Activated CD8-positive, alpha-beta memory T cell treated with anti-CD3 and anti-CD28 coated beads, Interleukin-2, amount 10 ng/mL, durations not matched to agents 7 days and 5 days (primary cell): ENCODE results near the gene ZNF664. TPM values are rescaled to one million over a fixed set of nuclear protein-coding genes. Genes with fewer than 3 reads are reported as not detected.

Experiments
- ATAC-seq: fragments of 150-1000 bp; cut with Tn5 transposase; one replicate; pipeline ENCODE4 v1.10.0; 2021; ENCODE audit warnings: moderate library complexity
- CTCF ChIA-PET: fragments of 350-600 bp; sonication (Branson Sonifier 250); formaldehyde crosslinking; loops from one replicate; lab custom pipeline; 2021; ENCODE audit warnings: antibody characterized with exemption; lab: Charles Lee
- DNase-seq: peaks from one replicate; pipeline ENCODE4 v3.0.0-alpha.2; 2020
- H3K27ac Mint-ChIP-seq: one replicate; pipeline ENCODE4 v1.8.0; 2021; ENCODE audit warnings: mild to moderate bottlenecking, mixed read lengths
- H3K27me3 Mint-ChIP-seq: one replicate; pipeline ENCODE4 v1.8.0; 2021; ENCODE audit warnings: mixed read lengths
- H3K36me3 Mint-ChIP-seq: one replicate; pipeline ENCODE4 v1.8.0; 2021; ENCODE audit warnings: mild to moderate bottlenecking, mixed read lengths
- H3K4me1 Mint-ChIP-seq: one replicate; pipeline ENCODE4 v1.8.0; 2021; ENCODE audit warnings: mixed read lengths
- H3K4me3 Mint-ChIP-seq: one replicate; pipeline ENCODE4 v1.8.0; 2021; ENCODE audit warnings: mild to moderate bottlenecking, moderate library complexity, mixed read lengths
- H3K9me3 Mint-ChIP-seq: one replicate; pipeline ENCODE4 v1.8.0; 2022; ENCODE audit warnings: low read depth, mixed read lengths
- total RNA-seq, 2 experiments: library from RNA; stranded (reverse); gene quantifications; one replicate each; pipeline ENCODE4 v1.2.3, GENCODE V29; 2021

Gene ZNF664
- 10 to 100 TPM; 45.8 to 52.5 TPM for total RNA-seq

DNA sequence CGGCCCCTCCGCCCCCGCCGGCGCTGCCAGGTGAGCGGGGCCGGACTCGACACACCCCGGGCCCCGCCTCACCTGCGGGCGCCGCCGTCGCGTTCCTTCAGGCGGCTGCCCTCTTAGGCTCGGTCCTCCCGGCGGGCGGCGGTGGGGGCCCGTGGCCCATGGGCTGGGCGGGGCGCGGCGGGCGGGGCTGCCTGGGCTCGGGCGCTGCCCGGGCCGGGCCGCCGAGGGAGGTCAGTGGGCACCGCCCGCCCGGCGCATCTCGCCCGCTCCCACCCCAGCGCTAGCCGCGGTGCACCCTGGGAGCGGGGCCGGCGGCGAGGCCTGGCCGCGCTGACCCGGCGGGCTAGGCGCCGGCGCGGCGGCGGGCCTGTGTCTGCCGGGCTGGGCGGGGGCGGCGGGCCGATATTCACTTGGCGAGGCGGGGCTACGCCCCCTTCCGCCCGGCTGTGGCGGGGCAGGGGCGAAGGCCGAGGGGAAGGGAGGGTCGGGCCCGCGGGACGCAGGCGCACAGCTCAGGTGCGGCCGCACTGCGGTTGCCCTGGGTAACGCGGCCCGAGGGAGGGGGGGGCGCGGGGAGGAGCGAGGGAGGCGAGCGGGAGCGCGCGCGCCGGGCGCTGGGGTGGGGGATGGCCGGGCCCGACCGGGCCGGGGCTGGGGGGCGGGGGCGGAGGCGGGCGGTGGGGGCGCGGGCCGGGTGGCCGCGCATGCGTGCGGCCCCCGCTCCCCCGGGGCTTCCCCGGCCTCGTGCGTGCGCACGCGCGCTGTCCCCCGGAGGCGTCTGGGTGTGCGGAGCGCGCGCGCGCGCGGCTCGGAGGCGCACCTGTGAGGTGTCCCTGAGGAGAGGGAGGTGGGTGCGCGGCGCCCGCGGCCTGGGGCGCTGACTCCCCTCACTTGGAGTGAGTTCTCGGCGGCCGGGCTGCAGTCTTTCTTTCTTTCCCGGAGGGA lies at the start of gene ZNF664, which contains the start of gene CCDC92:
TSS of gene ZNF664 (plus strand) at position 759 of the 945 bp plus-strand sequence. CDS start 38,930 bp downstream, outside the sequence.
TSS of gene CCDC92 (minus strand) at position 375 of the 945 bp plus-strand sequence. CDS start 28,526 bp downstream, outside the sequence.
- peak; percentile 94 for DNase-seq
- Mint-ChIP-seq H3K27me3 (no peaks in the 10 kb centered on the region), H3K27ac (peak within 1 kb of the TSS; percentile 65), H3K4me3 (peak within 1 kb of the TSS; percentile 82), H3K9me3 (no peaks in the 10 kb centered on the region), H3K4me1 (peaks cover 24% of the 10 kb centered on the region), H3K36me3 (peaks cover 12% of the 10 kb centered on the region)
- peak; percentile 82 for ATAC-seq
- CTCF ChIA-PET, result interaction anchor here (1.4 to 2.2 kb wide), 2 partner anchors 34 to 68 kb away, joined by 3 to 13 read pairs; no protein-coding TSS in a partner anchor

DNA sequence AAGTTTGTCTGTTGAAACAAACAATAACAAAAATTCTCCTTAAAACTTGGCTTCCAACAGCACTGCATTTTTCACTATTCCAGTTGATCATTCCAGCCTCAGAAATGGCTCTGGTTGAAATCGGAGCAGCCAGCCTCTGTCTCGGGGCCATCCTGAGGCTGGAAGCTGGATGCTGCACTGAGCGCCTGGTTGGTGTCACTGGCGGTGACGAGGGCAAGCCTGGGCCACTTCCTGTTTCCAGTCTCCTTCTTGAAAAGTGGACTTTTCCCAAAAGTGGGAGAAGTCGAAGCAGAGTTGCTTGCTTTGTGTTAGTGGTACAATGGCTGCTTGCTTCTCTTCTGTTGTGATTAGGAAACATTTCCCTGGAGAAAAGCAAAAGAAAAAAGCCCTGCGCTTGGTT lies 49.1 kb upstream of the ZNF664 start:
- CTCF ChIA-PET, result no interaction called here
- Mint-ChIP-seq H3K9me3 (no peaks in the 10 kb centered on the region), H3K27me3 (peaks cover 11% of the 10 kb centered on the region), H3K4me1 (no peaks in the 10 kb centered on the region), H3K36me3 (no peaks in the 10 kb centered on the region), H3K27ac (no peak overlapping the region), H3K4me3 (no peak overlapping the region)
- DNase-seq (no peak), ATAC-seq (no peak)

DNA sequence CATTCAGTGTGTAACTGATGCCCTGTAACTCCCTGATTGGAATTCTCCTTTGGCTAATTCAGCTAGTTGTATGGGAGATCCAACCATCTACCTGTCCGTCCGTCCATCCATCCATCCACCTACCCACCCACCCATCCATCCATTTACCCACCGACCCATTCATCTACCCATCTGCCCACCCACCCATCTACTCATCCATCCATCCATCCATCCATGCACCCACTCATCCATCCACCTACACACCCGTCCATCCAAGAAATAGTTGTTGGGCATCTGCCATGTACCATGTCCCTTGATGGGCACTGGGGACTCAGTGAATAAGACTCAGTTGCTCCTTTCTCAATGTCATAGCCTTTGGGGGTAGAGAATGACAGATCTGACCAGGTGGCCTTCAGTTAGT lies 48.5 kb upstream of the ZNF664 start:
- Mint-ChIP-seq H3K27me3 (peaks cover 11% of the 10 kb centered on the region), H3K36me3 (no peaks in the 10 kb centered on the region), H3K4me3 (no peak overlapping the region), H3K27ac (no peak overlapping the region), H3K4me1 (no peaks in the 10 kb centered on the region), H3K9me3 (no peaks in the 10 kb centered on the region)
- DNase-seq (no peak), ATAC-seq (no peak)
- CTCF ChIA-PET, result no interaction called here

DNA sequence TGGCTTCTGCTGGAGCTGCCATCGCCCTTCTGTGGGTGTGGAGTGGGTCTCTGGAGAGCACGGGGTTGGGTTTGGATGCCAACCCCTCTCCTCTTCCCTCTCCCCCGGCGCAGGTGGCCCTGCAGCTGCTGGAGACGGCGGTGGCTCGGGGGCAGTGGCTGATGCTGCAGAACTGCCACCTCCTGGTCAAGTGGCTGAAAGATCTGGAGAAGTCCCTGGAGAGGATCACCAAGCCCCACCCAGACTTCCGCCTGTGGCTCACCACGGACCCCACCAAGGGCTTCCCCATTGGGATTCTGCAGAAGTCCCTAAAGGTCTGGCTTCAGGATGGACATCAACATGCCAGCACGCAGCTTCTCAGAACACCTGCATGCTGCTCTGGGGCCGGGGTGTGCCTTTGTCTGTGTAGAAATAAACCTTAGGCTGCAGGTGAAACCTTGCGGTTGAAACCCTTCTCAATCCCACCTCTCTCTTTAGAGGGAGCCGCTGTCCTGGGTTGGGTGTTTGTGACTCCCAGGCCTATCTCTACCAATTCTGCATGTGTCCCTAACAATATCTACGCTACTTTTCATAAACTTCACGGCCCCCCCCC lies 44.6 kb upstream of the ZNF664 start:
- no peak for DNase-seq
- Mint-ChIP-seq H3K27me3 (peaks cover 24% of the 10 kb centered on the region), H3K9me3 (no peaks in the 10 kb centered on the region), H3K36me3 (no peaks in the 10 kb centered on the region), H3K27ac (no peak overlapping the region), H3K4me1 (peaks cover 13% of the 10 kb centered on the region), H3K4me3 (no peak overlapping the region)
- ATAC-seq, result no peak
- CTCF ChIA-PET, result interaction anchor here (0.6 to 2.7 kb wide), 2 partner anchors 11 to 23 kb away, joined by 3 to 7 read pairs; no protein-coding TSS in a partner anchor

DNA sequence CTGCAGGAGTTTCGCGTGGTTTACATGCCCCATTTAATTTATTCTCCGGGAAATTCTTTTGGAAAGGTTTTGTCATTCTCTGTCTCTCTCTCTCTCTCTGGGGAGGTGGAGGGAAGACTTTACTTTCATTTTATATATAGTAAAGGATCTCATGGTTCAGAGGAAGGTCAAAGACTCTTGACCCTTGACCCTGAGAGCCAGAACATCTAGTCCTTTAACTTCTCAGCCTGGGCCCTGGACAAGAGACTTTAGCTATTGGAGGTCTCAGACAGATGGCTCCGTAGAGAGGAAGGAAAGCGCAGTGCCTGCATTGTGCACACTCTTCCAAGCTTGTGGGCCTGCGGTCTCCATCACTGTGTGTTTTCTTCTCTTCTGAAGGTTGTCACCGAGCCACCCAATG lies 44.1 kb upstream of the ZNF664 start:
- ATAC-seq (no peak), DNase-seq (no peak)
- Mint-ChIP-seq H3K27ac (no peak overlapping the region), H3K4me1 (peaks cover 14% of the 10 kb centered on the region), H3K4me3 (no peak overlapping the region), H3K9me3 (no peaks in the 10 kb centered on the region), H3K27me3 (peaks cover 24% of the 10 kb centered on the region), H3K36me3 (no peaks in the 10 kb centered on the region)
- CTCF ChIA-PET, result interaction anchor here (0.6 to 2.7 kb wide), 3 partner anchors 10 to 23 kb away, joined by 3 to 7 read pairs (median 4); no protein-coding TSS in a partner anchor

DNA sequence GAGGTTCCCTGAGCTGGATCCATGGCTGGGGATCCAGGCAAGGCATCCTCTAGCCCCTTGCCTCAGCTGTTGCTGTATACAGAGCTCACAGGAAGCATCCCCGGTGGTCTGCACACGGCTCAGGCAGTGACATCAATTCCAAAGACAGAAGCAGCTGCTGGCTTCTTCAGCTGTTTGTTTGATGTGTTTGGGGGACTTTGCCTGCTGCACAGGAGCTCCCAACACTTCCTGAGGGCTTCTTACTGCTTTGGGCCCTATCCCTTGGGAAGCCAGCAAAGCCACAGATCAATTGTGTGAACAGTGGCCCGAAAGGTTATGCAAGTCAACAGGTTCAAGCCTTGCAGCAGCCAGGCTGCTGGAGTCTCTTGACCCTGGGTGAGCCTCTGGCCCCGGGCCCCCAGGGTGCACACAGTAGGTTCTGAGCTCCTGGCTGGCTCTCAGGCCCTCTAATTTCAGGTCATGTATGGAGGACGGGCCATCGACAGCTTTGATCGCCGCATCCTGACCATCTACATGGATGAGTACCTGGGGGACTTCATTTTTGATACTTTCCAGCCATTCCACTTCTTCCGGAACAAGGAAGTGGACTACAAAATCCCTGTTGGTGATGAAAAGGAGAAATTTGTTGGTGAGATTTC lies 43.0 kb upstream of the ZNF664 start:
- CTCF ChIA-PET, result interaction anchor here (1.1 to 2.7 kb wide), 3 partner anchors 9 to 25 kb away, joined by 4 to 7 read pairs (median 4); no protein-coding TSS in a partner anchor
- no peaks in the 10 kb centered on the region for H3K36me3 Mint-ChIP-seq
- no peaks in the 10 kb centered on the region for H3K9me3 Mint-ChIP-seq
- ATAC-seq (no peak), DNase-seq (no peak)
- peaks cover 24% of the 10 kb centered on the region for H3K27me3 Mint-ChIP-seq
- H3K4me3 Mint-ChIP-seq, result no peak overlapping the region
- peaks cover 15% of the 10 kb centered on the region for H3K4me1 Mint-ChIP-seq
- no peak overlapping the region for H3K27ac Mint-ChIP-seq

DNA sequence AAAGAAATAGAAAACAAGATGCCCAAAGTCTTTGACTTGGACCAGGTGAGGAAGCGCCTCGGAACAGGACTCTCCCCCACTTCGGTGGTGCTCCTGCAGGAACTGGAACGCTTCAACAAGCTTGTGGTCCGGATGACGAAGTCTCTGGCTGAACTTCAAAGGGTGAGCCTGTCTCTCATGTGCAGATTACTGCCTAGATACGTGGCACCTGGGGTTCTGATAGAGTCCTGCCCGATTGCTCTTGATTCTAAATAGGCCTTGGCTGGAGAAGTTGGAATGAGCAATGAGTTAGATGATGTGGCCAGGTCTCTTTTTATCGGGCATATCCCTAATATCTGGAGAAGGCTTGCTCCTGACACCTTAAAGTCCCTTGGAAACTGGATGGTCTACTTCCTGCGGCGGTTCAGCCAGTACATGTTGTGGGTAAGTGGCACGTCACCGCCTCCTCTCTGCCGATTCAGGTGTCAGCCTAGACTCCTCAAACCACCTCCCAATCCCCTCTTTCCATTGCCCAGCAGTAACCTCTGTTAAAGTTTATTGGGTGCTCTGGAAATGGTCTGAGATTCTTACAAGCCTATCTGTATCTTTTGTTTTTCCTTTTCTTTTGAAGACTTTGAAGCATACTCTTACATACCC lies 41.2 kb upstream of the ZNF664 start:
- ATAC-seq, result peak; percentile 46
- H3K4me1 Mint-ChIP-seq, result peaks cover 16% of the 10 kb centered on the region
- no peak overlapping the region for H3K4me3 Mint-ChIP-seq
- H3K27ac Mint-ChIP-seq, result no peak overlapping the region
- CTCF ChIA-PET, result interaction anchor here (0.7 to 1.9 kb wide), 2 partner anchors 27 to 55 kb away, joined by 3 to 5 read pairs; no protein-coding TSS in a partner anchor
- no peaks in the 10 kb centered on the region for H3K36me3 Mint-ChIP-seq
- peaks cover 21% of the 10 kb centered on the region for H3K27me3 Mint-ChIP-seq
- no peak for DNase-seq
- H3K9me3 Mint-ChIP-seq, result no peaks in the 10 kb centered on the region

DNA sequence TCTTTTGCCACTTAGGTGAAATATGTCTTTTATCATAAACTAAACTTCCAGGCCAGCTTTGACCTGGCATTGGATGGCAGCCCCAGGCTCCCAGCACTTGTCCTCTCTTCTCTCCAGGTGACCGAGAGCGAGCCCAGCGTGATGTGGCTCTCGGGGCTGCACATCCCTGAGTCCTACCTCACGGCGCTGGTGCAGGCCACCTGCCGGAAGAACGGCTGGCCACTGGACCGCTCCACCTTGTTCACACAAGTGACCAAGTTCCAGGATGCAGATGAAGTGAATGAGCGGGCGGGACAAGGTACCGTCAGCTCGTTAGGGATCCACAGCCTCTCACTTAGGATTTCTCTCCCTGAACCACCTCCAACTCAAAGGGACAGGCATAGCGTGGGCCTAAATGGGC lies 39.8 kb upstream of the ZNF664 start:
- peaks cover 19% of the 10 kb centered on the region for H3K27me3 Mint-ChIP-seq
- H3K36me3 Mint-ChIP-seq, result peaks cover 3% of the 10 kb centered on the region
- no peaks in the 10 kb centered on the region for H3K9me3 Mint-ChIP-seq
- no peak overlapping the region for H3K27ac Mint-ChIP-seq
- ATAC-seq (no peak), DNase-seq (no peak)
- peaks cover 25% of the 10 kb centered on the region for H3K4me1 Mint-ChIP-seq
- CTCF ChIA-PET, result interaction anchor here (1.9 kb wide), 1 partner anchor 54 kb away, joined by 5 read pairs; no protein-coding TSS in a partner anchor
- H3K4me3 Mint-ChIP-seq, result no peak overlapping the region

DNA sequence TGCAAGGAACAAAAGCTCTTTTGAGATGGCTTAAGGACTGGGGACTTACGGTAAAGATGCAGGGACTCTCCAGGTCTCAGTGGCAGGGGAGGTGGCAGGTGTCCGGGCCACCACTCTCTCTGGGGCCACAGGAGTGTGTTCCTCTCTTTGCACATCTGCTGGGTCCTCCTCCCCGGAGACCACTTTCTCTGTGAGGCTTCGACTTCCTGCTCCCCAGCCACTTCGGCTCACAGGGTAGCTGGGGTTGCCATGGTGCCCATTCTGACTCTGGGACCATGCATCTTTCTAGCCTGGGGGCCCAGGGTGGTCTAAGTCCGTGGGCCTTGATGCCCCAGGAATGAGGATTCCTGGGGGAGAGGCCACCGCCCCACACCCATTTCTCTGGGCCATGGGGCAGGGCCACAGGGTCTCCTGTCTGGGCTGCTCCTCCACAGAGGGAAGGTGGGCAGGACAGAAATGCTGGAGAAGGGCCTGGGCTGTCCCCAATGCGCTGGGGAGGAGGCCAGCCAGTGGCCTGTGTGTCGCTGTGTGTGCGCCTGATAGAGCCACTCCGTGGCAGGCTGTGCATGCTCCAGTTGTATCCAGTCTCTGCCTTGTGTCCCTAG lies 38.9 kb upstream of the ZNF664 start:
- ATAC-seq, result no peak
- H3K9me3 Mint-ChIP-seq, result no peaks in the 10 kb centered on the region
- H3K4me1 Mint-ChIP-seq, result peaks cover 34% of the 10 kb centered on the region
- H3K27ac Mint-ChIP-seq, result no peak overlapping the region
- no peak overlapping the region for H3K4me3 Mint-ChIP-seq
- CTCF ChIA-PET, result no interaction called here
- no peak for DNase-seq
- H3K36me3 Mint-ChIP-seq, result peaks cover 3% of the 10 kb centered on the region
- peaks cover 19% of the 10 kb centered on the region for H3K27me3 Mint-ChIP-seq

DNA sequence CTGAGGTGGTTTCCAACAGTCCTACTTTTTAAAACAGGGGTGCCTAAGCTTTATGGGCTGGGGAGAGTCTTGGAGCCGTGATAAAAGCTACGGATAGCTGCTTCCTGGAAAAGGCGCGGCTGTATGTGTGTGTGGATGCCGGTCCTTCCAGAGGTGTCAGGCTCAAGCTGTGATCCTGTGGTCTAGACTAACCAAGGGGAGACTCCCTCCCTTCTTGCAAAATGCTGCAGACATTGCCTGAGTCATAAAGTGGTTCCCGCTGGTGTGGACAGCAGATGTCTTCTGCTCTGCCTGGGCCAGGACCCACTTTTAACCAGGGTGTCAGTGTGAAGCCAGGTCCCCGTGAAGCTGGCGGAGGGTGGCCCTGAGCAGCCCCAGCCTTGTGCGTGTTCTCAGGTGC lies 38.2 kb upstream of the ZNF664 start:
- Mint-ChIP-seq H3K9me3 (no peaks in the 10 kb centered on the region), H3K27ac (no peak overlapping the region), H3K4me1 (peaks cover 35% of the 10 kb centered on the region), H3K36me3 (peaks cover 3% of the 10 kb centered on the region), H3K27me3 (peaks cover 19% of the 10 kb centered on the region), H3K4me3 (no peak overlapping the region)
- CTCF ChIA-PET, result no interaction called here
- DNase-seq (no peak), ATAC-seq (no peak)

DNA sequence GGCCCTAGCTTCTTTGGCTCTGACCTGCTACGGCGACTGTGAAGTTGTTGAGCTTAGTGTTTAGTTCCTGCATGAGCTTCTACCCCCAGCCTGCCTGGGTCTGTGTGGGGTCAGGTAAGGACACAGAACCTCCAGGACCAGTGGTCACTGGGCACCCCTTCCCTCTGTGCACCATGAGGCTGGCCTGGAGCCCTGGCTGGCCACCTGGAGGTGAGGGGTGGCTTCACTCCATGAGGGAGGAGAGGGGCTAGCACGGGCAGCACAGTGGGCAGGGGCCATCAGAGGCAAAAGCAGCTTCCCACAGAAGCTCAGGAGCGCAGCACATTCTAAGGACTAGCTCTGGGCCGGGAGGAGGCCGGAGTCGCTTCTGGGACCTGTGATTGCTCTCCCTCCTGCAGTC lies 37.1 kb upstream of the ZNF664 start:
- CTCF ChIA-PET, result no interaction called here
- peaks cover 35% of the 10 kb centered on the region for H3K4me1 Mint-ChIP-seq
- no peak overlapping the region for H3K27ac Mint-ChIP-seq

DNA sequence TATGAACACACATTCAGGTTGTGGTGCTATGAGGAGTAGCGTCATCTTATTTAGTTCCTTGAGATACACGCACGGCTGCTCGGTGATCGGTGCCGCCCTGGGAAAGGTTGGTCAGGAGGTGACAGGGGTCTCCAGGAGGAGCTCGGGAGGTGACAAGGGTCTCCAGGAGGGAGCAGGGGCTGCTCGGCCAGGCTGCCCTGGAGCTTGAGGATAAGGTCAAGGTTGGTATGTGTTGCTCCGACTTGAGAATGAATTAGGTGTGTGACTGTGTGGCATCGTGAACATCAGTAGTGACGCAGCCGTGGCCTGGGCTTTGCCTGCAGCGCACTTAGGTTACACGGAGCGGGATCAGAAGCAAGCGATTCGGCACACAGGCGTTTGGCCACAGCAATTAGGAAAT lies 36.5 kb upstream of the ZNF664 start:
- DNase-seq (no peak), ATAC-seq (no peak)
- Mint-ChIP-seq H3K9me3 (no peaks in the 10 kb centered on the region), H3K27me3 (peaks cover 15% of the 10 kb centered on the region), H3K36me3 (peaks cover 4% of the 10 kb centered on the region), H3K4me3 (no peak overlapping the region), H3K27ac (peak overlapping the region; percentile 61), H3K4me1 (peaks cover 35% of the 10 kb centered on the region)
- CTCF ChIA-PET, result no interaction called here

More for the DNA sequence above, 37.1 kb upstream of the ZNF664 start:
- ATAC-seq, result no peak
- H3K36me3 Mint-ChIP-seq, result peaks cover 3% of the 10 kb centered on the region
- H3K4me3 Mint-ChIP-seq, result no peak overlapping the region
- no peaks in the 10 kb centered on the region for H3K9me3 Mint-ChIP-seq
- DNase-seq, result no peak
- H3K27me3 Mint-ChIP-seq, result peaks cover 18% of the 10 kb centered on the region
